NCI-H774 (cell line): ENCODE results near the gene NIT2.
"Not testable (repeated sequence)": the region's sequence is repeated elsewhere in the genome, so short reads cannot be mapped to it uniquely, and the experiment has no call there.

ENCODE experiments used
- DNase-seq: peaks from one replicate; lab custom pipeline; 2025; lab: John Stamatoyannopoulos, UW

Gene NIT2, protein sequence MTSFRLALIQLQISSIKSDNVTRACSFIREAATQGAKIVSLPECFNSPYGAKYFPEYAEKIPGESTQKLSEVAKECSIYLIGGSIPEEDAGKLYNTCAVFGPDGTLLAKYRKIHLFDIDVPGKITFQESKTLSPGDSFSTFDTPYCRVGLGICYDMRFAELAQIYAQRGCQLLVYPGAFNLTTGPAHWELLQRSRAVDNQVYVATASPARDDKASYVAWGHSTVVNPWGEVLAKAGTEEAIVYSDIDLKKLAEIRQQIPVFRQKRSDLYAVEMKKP

GRCh38 chr3:100334488-100335351 is at the start of gene NIT2:
TSS of gene NIT2 (plus strand) at chr3:100334757. CDS start at chr3:100334792, 35 bp downstream.
- DNase-seq: peak; percentile 86

GRCh38 chr3:100288288-100288894 is 46.2 kb upstream of the NIT2 start:
- DNase-seq: no peak

GRCh38 chr3:100289339-100289738 is 45.2 kb upstream of the NIT2 start:
- no peak for DNase-seq

- DNase-seq: no peak
These were observed 39.5 kb upstream of the NIT2 start for GRCh38 chr3:100295089-100295488.

DNA sequence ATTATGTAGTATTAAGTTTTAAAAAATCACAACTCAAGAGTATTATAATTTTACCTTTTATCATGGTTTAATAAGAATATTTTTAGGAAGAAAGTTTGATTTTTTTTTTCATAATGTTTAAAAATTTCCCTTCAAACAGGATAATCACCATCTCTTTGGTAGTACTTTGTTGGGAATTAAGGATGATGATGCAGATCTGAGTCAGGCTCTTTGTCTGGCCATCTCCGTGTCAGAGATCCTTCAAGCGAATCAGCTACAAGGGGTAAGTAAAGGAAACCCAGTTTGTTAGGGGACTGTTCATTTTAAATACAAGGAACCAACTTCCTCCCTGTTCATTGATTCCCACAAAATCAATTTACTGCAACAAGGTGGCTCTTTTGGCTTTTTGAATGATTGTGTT is 36.8 kb upstream of the NIT2 start:
- no peak for DNase-seq

- no peak for DNase-seq
These were observed 35.5 kb upstream of the NIT2 start for GRCh38 chr3:100299016-100299415.

- DNase-seq: no peak
These were observed 27.9 kb upstream of the NIT2 start for GRCh38 chr3:100306695-100307094.

GRCh38 chr3:100310355-100310965 is 24.1 kb upstream of the NIT2 start:
- DNase-seq: no peak

DNA sequence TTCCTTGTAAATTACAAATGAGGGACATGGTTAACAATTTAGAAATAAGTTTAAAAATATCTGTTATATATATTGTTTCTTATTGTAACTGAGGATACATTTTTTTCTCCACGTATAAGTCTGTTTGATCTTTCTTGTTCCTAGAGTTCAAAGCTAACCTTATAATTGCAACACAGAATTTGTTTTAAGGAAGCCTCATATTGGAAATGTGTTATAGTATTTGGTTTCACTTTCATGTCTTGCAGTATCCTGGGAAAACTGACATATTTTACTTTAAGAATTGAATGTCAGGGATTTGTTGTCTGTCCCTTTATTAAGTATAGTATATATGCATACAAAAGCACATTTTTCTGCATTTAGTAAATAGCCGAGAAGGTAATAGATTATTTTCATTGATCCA is 23.5 kb upstream of the NIT2 start:
- DNase-seq: no peak

DNA sequence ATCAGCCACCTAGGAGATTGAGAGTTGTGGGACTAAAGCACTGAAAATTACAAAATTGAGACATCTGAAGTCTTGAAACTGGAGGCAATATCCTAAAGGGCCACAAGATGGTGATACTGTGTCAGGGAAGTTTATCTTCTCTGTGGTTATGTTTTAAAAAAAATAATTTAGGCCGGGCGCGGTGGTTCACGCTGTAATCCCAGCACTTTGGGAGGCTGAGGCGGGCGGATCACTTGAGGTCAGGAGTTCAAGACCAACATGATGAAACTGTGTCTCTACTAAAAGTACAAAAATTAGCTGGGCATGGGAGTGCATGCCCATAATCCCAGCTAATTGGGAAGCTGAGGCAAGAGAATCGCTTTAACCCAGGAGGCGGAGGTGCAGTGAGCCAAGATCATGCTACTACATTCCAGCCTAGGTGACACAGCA is 17.9 kb upstream of the NIT2 start:
- DNase-seq: no peak

DNA sequence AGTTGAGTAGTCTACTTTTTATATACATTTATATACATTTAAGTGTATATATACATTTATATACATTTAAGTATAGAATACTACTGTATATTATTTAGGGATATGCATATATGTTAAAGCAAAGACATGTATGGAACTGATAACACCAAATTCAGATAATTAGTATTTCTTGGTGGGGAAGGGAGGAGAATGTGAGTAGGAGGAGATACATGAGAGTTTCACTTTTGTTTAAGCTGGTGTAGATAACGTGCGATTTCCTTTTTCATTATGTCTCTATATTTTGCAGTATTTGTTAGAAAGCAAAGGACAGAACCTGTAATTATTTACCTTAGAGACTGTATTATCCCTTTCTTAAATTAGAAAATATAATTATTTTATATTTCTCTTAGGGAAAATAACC is 16.6 kb upstream of the NIT2 start:
- no peak for DNase-seq

GRCh38 chr3:100319951-100320350 is 14.6 kb upstream of the NIT2 start:
- DNase-seq: no peak

GRCh38 chr3:100324044-100324443 is 10.5 kb upstream of the NIT2 start:
- no peak for DNase-seq

DNA sequence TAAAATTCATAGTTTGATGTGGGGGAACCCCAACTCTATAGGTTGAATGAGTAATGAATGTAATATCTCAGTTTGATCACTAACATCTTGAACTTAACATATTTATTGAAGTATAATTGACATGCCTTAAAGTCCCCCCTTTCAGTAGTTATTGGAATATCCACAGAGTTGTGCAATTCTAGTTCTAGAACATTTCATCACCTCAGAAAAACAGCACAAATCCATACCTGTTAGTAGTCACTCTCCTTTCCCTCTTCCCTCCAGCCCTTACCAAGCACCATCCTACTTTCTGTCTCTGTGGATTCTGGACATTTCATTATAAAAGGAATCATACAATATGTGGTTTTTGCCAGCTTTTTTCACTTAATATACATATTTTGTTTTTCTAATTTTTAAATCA is 8.7 kb upstream of the NIT2 start:
- no peak for DNase-seq

DNA sequence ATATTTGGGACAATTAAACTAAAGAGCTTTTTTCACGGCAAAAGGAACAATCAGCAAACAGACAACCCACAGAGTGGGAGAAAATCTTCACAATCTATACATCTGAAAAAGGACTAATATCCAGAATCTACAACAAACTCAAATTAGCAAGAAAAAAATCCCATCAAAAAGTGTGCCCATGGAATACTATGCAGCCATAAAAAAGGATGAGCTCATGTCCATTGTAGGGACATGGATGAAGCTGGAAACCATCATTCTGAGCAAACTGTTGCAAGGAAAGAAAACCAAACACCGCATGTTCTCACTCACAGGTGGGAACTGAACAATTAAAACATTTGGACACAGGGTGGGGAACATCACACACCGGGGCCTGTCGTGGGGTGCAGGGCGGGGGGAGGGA is 7.2 kb upstream of the NIT2 start:
- DNase-seq: not testable (repeated sequence)

DNA sequence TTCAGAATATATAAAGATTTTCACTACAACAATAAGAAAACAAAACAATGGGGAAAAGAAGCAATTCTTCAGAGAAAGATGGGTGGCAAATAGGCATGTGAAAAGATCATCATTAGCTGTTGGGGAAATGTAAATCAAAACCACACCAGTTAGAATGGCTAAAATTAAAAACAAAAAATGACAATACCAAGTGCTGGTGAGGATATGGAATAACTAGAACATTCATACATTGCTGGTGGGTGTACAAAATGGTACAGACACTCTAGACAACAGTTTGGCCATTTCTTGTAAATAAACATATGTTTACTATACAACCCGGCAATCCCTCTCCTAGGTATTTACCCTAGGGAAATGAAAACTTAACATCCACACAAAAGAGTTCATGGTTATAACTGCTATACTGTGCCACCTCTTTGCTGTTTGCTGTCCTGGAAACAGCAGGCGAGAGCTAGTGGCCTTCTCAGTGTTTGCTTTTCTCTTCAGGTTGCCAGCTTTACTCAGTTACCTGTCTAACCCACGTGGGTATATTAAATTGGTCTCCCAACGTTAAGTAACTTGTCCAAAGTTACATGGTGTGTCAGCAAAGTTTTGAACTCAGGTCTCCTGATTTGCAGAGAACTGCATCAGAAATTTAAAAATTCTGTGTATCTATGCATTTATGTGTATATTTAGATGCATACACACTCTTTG is 4.6 kb upstream of the NIT2 start:
- peak; percentile 44 for DNase-seq

DNA sequence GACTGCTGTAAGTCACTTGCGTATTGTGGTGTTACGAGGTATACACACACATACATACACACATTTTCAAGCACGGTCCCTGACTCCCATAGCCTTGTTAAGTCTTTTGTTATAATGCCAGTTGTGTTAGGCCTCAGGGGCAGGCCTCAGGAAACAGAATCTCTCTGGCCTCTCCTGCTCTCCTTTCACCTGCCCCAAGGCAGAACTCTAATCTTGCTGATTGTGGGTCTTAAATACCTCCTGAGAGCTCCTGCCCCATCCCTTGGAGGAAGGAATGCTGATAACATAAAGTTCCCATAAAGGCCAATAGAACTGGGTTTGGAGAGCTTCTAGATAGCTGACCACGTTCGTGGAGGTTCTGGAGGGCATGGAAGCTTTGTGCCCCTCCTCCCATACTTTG is 3.9 kb upstream of the NIT2 start:
- DNase-seq: no peak

- no peak for DNase-seq
These were observed 2.9 kb upstream of the NIT2 start for GRCh38 chr3:100331660-100332059.

- DNase-seq: no peak
These were observed 1.5 kb upstream of the NIT2 start for GRCh38 chr3:100333051-100333450.

- DNase-seq: no peak
These were observed 528 bp upstream of the NIT2 start for GRCh38 chr3:100333970-100334487.

DNA sequence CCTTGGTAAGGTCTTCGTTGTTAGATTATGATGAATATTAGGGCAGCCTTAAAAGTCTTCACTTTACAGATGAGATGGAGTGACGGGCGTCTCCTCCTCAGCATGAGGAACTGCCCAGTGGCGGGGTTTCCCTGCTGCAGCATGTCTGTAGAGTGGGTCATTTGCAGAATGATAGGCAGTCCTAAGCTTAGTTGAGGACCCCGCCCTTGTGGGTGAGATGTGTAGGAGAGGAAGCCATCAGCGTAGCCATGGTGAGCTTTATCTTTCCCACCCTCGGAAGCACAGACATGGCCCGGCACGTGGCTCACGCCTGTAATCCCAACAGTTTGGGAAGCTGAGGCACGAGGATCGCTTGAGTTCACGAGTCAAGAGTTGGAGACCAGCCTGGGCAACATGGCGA is 877 bp downstream of the NIT2 start:
- DNase-seq: no peak

GRCh38 chr3:100336229-100336628 is 1.7 kb downstream of the NIT2 start:
- DNase-seq: not testable (repeated sequence)
